Fibroblast of upper back skin (primary cell): ENCODE data around the gene PYGB.

ENCODE experiments used
- DNase-seq: peaks from one replicate; pipeline ENCODE4 v3.0.0-alpha.2; 2013

PYGB gene

DNA sequence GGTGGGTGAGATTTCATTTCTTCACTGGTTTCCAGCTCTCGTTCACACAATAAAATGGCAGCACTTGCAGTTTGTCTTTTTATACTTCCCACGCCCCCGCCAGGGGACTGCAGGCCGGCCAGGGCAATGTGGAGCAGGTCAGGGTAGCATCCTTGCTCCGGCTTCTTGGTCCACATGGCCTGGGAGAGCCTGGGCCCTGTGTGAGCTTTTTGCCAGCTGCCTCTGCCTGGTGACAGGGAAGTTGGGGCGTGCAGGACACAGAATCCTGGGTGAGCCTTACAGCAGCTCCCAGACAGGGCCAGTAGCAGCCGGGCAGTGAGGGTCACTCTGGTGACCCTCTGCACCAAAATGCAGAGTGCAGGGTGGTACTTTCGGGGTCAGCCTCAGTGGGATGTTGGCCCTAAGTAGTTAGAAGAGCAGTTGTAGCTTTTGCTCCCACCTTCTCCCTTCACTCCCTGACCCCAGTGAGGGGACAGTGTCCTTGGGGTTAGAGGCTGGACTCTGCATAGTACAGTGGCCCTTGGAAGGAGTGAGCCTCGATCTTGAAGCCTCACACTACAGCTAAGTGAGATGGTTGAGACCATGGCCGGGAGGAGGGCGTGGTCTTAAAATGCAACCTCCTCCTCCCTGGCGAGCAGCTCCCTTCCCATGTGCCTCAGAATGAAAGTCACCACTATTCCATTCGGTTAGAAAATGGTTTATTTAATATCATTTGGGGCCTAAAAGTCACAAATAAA, 23.8 kb downstream of the PYGB start:
- no peak for DNase-seq

DNA sequence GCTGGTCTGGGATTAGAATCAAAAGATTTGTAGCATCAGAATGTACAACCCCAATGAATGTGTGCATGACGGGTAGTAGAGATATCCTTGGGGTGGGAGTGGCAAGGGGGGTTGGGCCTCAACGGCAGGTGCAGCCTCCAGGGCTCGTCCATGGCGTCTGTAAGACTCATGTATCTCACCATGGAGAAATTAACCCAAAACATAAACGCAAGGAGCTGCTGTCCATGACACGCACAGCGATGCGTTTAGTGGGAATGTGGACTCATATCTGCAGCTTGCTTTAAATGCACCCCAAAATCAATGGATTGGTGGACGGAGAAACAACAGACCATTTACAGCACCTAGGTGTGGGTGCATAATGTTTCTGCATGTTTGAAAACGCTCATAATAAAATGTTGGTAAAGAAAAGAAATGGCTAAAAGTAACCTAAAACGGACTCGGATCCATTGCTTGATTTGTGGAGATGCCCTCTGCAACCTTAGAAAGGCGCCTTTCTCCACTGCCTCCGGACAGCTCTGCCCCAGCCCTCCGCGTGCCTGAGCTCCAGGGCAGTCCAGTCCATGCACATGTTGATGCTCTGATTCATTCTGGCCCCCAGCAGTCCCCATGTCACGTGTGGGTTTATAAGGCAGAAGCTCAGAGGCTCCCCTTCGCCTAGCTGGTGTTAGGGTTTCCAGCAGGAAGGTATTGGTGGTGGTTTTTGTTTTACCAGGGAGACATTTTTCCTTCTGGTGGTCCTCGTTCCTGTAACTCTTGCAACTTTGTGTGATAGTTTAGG, 24.5 kb downstream of the PYGB start:
- no peak for DNase-seq

DNA sequence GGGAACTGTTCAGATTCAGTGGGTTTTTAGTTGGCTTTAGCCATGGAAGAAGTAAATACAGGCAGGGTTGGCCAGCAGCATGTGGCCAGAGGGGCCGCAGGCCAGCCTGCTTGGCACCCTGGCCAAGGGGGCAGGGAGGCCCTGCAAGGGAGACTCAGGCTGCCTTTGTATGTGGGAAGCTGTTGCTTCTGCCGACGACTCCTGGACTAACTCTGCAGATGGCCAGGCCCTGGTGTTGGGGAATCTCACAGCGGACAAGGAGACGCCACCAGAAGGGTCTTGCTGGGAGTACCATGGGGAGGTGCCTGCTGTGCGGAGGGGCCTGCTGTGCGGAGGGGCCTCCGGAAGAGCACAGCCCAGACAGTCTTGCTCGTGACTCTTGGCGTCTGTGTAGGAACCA, 25.2 kb downstream of the PYGB start:
- no peak for DNase-seq

DNA sequence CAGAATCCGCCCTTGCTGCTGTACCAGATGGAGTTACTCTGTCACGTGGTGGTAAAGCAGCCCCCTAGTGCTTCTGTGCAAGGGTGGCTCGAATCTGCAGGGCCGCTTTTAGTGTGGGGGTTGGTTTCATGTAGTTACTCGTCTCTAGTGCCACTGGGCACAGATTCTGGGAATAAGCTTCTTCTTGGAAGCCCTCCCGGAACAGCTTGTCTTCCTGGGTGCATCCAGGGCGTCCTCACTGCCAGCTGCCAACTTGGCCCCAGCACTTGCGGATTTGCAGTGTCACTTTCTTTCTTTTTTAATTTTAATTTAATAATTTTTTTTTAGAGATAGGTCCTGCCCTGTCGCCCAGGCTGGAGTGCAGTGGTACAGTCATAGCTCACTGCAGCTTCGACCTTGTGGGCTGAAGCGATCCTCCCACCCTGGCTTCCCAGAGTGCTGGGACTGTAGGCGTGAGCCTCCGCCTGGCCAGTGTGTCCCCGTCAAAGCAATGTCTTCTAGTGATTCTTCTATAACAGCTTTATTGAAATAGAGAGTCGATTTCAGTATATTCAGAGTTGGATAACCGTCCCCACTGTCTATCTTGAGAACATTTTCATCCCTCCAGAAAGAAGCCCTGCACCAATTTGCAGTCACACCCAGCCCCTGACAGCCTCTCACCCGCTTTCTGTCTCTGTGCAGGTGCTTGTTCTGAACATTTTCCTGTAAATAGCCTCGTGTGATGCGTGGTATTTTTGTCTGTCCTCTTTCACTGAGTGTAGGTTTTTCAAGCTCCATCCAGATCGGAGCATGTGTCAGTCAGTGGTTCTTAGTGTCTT, 25.9 kb downstream of the PYGB start:
- DNase-seq: no peak

DNA sequence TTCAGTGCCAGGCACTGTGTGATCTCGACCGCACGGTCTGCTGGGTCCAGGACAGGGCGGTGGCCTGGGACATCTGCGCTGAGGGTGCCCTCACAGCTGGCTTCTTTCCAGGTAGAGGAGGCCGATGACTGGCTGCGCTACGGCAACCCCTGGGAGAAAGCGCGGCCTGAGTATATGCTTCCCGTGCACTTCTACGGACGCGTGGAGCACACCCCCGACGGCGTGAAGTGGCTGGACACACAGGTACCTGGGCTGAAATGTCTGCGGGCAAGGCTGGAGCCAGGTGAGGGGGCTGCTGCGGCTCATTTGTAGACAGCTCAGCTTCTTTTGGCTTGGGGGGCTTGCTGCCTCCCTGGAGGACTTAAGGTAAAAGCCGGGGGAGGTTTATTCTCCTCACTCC, 26.6 kb downstream of the PYGB start:
- no peak for DNase-seq

DNA sequence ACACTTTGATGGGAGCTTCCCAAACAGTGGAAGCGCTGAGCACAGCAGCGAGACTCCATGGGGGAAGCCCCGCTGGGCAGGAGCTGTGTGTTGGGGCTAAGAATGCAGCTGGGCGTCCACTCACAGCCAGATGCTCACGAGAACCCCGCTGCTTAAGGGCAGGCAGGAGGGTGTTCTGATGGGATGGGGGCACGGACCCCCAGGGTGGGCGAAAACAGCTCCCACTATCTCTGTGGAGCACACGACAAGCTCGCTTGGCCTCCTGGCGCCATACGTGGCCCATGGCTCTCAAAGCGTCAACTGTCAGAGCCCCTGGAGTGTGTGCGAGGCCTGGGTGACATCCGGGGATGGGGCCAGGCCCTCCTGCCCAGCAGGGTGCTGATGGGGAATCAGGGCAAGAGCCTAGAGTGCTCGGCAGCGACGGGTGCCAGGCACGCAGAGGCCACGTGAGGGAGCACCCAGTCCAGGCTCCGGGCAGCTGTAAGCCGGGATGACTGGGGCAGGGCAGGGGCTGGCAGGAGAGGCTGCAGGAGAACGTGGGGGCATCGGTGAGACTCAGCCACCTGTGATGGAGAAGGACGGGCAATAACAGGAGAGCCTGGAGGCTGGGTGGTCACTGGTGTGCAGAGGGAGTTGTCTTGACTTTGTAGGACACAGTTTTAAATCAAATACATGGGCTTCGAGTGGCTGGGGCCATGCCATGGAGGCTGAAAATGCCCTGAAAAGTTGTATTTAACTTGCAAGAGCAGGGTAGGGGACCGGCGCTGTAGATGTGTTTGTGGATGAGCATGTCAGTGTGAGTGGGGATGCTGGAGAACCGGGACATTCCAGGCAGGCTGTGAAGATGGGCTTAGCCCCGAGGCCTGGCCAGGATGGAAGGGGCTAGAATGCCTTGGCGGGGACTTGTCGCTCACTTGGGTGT, 27.3 kb downstream of the PYGB start:
- no peak for DNase-seq

DNA sequence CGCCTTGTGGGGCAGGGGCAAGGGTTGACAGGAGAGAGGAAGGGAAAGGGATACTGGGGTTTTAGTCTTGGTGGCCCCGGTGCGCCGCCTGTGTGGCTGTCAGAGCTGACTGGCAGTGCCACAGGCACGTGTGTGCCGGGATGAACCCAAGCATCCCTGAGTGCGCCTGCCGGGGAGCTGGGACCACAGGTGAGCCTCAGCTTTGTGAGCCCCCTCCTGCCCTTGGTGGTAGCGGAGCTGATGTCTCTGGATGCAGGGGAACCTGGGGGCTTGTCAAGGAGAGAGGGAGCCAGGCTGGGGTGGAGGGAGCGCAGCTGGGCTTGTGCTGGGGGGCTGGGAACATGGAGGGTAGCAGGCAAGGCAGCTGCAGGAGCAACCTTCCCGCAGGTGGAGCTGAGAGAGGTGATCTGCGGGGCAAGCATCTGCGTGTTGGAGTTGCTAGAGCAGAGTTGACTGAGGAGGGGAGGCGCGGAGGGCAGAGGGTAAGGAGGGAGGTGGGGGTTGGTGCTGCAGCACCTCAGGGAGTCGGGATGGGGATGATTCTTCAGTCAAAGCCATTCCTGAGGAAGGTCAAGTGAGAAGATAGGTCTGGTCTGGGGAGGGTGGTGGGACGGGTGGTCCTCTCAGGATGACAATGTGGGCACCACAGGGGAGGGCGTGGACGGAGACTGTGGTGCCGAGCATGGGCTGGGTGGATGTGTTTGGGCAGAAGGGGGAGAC, 28.1 kb downstream of the PYGB start:
- no peak for DNase-seq

DNA sequence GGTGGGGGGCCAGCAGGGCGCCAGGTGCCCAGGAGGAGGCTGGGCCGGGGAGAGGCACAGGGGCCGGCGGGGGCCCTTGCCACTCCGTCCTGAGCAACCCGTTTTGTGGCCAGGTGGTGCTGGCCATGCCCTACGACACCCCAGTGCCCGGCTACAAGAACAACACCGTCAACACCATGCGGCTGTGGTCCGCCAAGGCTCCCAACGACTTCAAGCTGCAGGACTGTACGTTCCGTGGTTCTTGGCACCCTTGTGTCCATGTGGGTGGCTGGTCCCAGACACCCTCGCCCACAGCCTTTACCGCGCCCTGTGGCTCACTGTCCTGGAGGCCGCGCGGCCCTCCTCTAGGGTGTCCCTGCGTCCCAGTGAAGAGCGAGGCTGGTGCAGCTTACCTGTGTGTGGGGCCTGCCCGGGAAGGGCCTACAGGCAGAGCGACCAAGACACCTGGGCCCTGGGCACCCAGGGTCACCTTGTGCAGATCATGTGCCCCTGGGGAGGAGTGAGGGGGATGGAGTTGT, 28.7 kb downstream of the PYGB start:
- DNase-seq: no peak

DNA sequence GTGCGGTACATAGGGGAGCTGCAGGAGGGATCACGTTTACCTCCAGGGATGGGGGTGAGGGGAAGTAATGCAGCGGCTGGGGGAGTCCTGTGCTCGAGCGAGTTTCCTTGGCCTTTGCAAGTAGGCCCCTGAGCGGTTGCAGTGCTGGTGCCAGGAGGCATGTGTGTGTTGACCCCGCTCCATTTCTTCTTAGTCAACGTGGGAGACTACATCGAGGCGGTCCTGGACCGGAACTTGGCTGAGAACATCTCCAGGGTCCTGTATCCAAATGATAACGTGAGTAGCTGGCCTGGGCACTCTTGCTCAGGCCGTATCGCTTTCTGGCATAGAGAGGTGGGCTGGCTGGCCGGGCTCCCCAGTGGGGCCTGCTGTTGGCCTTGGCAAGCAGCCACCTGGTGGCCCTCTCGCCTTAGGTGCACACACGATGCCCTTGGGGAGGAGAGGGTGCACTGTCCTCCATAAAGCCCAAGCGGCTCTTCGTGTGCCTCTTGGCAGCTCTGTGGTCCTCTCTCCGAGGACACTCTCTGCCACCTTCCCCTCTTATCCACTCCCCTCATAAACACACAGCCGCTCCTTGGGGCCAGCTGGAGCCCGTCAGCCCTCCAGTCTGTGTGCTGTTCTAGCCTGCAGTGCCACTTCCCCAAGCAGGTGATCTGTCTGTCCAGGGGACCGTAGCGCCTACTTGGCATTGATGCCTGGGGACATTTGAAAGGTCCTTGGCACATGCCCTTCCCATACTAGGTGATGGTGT, 29.3 kb downstream of the PYGB start:
- DNase-seq: no peak

DNA sequence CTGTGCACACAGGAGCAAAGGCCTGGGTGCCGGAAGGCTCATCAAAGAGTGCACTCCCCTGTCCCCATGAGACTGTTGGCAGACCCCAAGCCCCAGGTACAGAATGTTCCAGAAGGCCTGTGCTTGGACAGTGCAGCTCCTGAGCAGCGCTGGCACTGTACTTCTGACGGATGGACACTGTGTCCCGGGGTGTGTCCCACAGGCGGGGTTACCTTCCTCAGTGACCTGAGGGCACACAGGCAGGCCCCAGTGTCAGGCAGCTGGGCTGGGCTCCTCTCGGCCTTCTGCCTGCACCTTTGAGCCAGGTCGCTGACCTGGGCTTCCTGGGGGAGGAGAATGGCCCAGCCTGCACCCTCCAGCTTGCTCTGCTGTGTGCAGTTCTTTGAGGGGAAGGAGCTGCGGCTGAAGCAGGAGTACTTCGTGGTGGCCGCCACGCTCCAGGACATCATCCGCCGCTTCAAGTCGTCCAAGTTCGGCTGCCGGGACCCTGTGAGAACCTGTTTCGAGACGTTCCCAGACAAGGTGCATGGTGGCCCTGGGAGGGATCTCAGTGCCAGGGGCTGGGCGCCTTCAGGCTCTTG, 30.1 kb downstream of the PYGB start:
- no peak for DNase-seq

DNA sequence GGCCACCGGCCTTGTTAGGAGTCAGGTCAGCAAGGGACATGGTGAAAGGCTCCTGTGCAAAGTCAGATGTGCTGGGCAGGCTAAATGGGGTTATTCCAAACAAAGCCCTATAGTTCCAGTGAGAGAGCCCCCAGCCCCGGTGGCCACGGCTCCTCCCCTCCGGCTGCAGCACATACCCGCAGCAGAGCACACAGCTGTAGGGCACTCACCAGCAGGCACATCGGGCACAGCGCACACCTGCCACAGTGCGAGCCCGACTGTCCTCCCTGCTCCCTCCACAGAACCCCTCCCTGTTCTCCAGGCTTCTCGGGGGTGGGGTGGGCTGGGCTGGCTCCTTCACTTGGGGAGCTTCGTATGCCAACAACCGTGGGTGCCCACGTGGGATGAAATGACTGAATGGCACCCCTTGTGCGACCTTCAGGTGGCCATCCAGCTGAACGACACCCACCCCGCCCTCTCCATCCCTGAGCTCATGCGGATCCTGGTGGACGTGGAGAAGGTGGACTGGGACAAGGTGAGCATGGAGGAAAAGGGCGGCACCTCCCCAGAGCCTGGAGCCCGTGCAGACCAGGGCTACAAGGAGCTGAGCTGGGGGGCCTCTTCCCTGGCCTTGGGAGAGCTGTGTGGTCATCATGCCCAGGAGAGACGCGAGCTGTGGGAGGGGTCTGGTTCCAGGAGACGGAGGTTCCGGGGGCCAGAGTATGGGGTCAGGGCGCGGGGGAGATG, 30.9 kb downstream of the PYGB start:
- DNase-seq: no peak

DNA sequence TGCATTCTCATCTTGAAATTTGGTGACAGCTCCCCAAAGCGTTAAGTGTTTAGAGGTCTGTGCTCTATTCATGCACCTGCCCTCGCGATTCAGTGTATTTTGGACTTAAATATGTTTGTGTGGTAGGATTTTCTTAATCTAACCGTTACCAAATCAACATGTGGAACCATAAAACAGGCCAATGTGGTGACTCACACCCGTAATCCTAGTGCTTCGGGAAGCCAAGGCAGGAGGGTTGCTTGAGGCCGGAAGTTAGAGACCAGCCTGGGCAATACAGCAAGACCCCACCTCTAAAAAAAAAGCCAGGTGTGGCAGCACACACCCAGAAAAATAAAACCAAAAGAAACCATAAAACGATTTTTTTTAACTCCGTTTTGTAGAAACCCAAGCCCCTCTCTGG, 31.5 kb downstream of the PYGB start:
- no peak for DNase-seq

DNA sequence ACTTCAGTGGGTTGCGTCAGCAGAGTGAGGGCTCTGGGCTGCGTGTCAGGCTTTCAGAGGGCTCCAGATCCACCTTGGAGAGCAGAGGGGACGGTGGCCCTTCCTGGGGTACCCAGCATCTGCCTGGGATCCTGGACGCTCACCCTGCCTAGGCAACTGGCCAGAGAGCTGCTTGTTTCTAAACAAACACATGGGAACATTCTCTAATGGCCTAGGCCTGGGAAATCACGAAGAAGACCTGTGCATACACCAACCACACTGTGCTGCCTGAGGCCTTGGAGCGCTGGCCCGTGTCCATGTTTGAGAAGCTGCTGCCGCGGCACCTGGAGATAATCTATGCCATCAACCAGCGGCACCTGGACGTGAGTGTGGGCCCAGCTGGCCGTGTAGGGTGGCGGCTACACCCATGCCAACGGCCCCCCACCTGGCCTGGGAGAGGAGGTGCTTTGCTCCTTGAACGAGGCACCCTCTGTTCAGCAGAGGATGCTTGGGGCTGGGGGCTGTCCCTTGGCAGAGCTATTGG, 32.2 kb downstream of the PYGB start:
- no peak for DNase-seq

DNA sequence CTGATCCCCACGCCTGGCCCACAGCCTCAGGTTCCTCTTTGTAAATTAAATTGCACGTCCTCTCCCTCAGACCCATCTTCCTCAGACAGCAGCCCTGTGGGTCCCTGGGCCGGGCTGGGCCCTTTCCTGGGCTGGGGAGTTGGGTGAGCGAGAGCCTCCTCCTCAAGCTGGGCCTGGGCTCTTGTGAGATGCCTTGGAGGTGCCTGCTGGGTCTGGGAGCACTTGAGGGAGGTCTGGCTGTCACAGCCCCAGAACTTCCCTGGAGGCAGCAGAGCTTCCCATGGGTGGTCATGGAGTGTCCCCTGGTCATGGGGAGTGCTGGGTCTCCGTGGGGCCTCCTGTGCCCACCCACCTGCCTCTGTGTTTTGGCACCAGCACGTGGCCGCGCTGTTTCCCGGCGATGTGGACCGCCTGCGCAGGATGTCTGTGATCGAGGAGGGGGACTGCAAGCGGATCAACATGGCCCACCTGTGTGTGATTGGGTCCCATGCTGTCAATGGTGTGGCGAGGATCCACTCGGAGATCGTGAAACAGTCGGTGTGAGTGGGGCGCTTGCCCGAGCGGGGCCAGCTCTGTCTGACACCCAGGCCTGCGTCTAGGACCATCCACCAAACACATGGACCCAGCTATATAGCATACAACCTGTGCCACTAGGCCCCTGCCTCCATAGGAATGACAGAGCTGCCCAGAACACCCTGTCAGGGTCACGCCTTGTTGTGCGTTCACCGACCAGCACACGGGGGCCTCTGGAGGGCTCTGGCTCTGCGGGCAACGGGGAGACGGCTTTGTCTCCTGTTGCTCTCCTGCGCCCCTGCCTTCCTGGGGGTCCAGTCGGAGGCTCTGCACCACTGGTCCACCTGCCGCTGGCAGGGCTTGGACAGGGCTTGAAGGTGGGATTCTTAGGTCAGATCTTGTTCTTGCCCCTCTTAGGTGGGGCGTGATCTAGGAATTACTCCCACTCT, 33.0 kb downstream of the PYGB start:
- no peak for DNase-seq

DNA sequence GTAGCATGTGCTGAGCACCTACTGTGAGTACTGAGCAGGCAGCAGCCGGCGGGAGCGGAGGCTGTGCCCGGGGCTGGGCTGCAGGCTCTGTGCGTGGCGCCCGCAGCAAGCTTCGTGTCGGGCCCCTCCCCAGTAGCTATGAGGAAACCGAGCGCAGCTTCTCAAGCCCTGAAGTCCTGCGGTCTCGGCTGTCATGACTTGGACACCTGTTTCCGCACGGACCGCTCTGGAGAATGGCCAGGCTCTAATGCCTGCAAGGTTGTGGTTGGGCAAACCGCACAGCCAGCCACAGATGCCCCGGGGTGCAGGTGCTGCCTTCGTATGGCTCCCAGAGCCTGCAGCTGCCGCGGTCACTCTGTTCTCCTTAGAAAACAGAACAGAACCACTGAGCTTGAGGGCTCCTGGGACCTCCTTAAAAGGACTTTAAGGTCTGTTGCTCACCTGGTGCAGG, 33.7 kb downstream of the PYGB start:
- no peak for DNase-seq

DNA sequence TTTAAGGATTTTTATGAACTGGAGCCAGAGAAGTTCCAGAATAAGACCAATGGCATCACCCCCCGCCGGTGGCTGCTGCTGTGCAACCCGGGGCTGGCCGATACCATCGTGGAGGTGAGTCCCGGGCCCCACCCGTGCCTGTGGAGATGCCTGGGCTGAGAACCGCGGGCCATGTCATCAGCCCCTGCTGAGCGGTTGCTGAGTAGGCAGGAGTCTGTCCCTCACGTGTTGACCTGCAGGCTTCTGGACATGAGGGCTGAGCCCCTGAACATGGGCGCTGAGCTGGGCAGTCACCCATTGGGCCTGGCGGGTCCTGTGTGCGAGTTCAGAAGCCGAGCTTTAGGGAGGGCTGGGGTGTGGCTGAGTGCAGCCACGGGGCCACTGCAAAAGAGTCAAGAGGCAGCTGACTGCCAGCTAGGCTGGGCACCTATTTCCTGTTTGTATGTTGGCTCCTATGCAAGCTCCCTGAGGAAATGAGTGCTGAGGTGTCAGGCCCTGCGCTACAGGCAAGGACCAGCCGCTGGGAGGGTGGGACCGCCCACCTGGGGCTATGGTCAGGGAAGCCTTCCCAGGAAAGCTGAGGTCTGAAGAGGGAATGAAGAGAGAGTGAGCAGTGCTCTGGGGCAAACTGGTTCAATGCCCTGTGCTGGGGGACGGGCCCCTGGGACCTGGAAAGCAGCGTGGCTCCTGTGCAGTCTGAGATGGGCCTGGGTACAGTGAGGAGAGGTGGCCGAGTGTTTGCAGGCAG, 34.3 kb downstream of the PYGB start:
- DNase-seq: no peak

DNA sequence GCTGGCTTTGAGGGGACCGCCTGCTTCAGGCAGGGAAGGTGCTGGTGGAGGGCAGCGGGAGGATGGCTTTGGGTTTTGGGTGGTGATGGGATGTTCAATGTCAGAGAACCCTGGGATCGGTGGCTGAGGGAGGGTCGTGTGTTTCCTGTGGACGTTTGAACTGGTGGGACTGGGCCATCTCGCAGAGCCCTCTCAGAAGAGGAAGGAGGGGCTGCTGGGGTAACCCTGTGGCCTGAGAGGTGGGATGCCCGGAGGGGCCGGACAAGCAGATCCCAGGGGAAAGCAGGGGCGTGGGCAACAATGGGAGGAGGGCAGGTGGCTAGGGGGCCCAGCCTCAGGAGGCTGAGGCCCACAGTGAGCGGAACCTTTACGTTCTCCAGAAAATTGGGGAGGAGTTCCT, 34.9 kb downstream of the PYGB start:
- DNase-seq: no peak
